ENCODE data around the gene LMF2. TPM values are rescaled to one million over a fixed set of nuclear protein-coding genes. Genes with fewer than 3 reads are reported as not detected.

The LMF2 gene
- total RNA-seq, 2 experiments from 2014 or later, result 49.2 to 50.7 TPM

GRCh38 chr22:50523458-50523805 lies 15.9 kb upstream of the LMF2 start:
- Histone ChIP-seq H3K4me2 (ENCODE audit: low read length) (peak overlapping the region; percentile 93; the same call in 1 of the 2 replicates), H2AFZ (ENCODE audit: low read length) (no peak overlapping the region), H3K36me3 (ENCODE audit: insufficient read depth, low read length) (peaks cover 66% of the 10 kb centered on the region), H3K9me2 (ENCODE audit: insufficient read depth, low read length) (no peaks in the 10 kb centered on the region), H3K27ac (ENCODE audit: low read depth, low read length, poor library complexity, severe bottlenecking) (no peak overlapping the region), H4K20me1 (ENCODE audit: insufficient read depth, low read length) (no peaks in the 10 kb centered on the region), H3K4me1 (ENCODE audit: insufficient read depth, low read length, poor library complexity, severe bottlenecking) (peaks cover 16% of the 10 kb centered on the region), H3K79me2 (ENCODE audit: insufficient read depth, low read depth, low read length) (peaks cover 4% of the 10 kb centered on the region; the same call in 1 of the 2 replicates), H3K9me3 (ENCODE audit: low read length) (no peaks in the 10 kb centered on the region), H3K4me3 (ENCODE audit: low read depth, low read length, poor library complexity, severe bottlenecking) (no peak overlapping the region)
- no peak for DNase-seq (ENCODE audit: low spot score)
- intact Hi-C loops (cut with micrococcal nuclease; ENCODE audit: unreplicated experiment), result no loop called here
- CTCF ChIA-PET (ENCODE audit: unreplicated experiment), result no interaction called here
- BruUV-seq (replicated peaks), result no TSS peak
- TF ChIP-seq EZH2phosphoT487 (IDR thresholded peaks at IDR 0.05; ENCODE audit: borderline replicate concordance, low read depth, low read length), result no peak
- TF ChIP-seq, protein P1, sequence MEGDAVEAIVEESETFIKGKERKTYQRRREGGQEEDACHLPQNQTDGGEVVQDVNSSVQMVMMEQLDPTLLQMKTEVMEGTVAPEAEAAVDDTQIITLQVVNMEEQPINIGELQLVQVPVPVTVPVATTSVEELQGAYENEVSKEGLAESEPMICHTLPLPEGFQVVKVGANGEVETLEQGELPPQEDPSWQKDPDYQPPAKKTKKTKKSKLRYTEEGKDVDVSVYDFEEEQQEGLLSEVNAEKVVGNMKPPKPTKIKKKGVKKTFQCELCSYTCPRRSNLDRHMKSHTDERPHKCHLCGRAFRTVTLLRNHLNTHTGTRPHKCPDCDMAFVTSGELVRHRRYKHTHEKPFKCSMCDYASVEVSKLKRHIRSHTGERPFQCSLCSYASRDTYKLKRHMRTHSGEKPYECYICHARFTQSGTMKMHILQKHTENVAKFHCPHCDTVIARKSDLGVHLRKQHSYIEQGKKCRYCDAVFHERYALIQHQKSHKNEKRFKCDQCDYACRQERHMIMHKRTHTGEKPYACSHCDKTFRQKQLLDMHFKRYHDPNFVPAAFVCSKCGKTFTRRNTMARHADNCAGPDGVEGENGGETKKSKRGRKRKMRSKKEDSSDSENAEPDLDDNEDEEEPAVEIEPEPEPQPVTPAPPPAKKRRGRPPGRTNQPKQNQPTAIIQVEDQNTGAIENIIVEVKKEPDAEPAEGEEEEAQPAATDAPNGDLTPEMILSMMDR (conservative IDR thresholded peaks at IDR 0.05; ENCODE audit: low read length), result no peak
- POLR2A ChIA-PET, result interaction anchor here (3.3 kb wide), 1 partner anchor 14 kb away, joined by 33 read pairs; the partner anchor contains the start of genes LMF2 and NCAPH2

- Histone ChIP-seq H3K4me2 (ENCODE audit: low read length) (no peak overlapping the region), H3K9me2 (ENCODE audit: insufficient read depth, low read length) (no peaks in the 10 kb centered on the region), H3K4me1 (ENCODE audit: insufficient read depth, low read length, poor library complexity, severe bottlenecking) (peaks cover 16% of the 10 kb centered on the region), H3K36me3 (ENCODE audit: insufficient read depth, low read length) (peaks cover 72% of the 10 kb centered on the region), H3K9me3 (ENCODE audit: low read length) (no peaks in the 10 kb centered on the region), H3K4me3 (ENCODE audit: low read depth, low read length, poor library complexity, severe bottlenecking) (no peak overlapping the region), H2AFZ (ENCODE audit: low read length) (no peak overlapping the region), H3K27ac (ENCODE audit: low read depth, low read length, poor library complexity, severe bottlenecking) (no peak overlapping the region), H3K79me2 (ENCODE audit: insufficient read depth, low read depth, low read length) (peaks cover 4% of the 10 kb centered on the region; the same call in 1 of the 2 replicates), H4K20me1 (ENCODE audit: insufficient read depth, low read length) (no peaks in the 10 kb centered on the region)
- ChIA-PET POLR2A (interaction anchor here (0.6 to 1.3 kb wide), 3 partner anchors 15 to 598 kb away, joined by 3 to 4 read pairs (median 4); partner anchors contain the start of genes LMF2 and NCAPH2), CTCF (ENCODE audit: unreplicated experiment) (interaction anchor here (0.6 kb wide), 2 partner anchors 38 to 50 kb away, joined by 3 to 9 read pairs; no protein-coding TSS in a partner anchor)
- TF ChIP-seq, protein P1 (conservative IDR thresholded peaks at IDR 0.05; ENCODE audit: low read length), result no peak
- TF ChIP-seq EZH2phosphoT487 (IDR thresholded peaks at IDR 0.05; ENCODE audit: borderline replicate concordance, low read depth, low read length), result no peak
- DNase-seq (ENCODE audit: low spot score), result no peak
- TSS peak; percentile 53 for BruUV-seq (replicated peaks)
- intact Hi-C loops (cut with micrococcal nuclease; ENCODE audit: unreplicated experiment), result no loop called here
Measured at GRCh38 chr22:50522806-50523438, 15.4 kb upstream of the LMF2 start.

All from OCI-LY7 (cell line).